HCT116 (cell line): ENCODE results near the gene OPCML. TPM values are rescaled to one million over a fixed set of nuclear protein-coding genes. Genes with fewer than 3 reads are reported as not detected.

Source experiments
- ATAC-seq: fragments of 200-7000 bp; cut with Tn5 transposase; 2 replicates; pipeline ENCODE4 v1.9.1; 2020; ENCODE audit warnings: mild to moderate bottlenecking, moderate library complexity
- BruUV-seq: library from RNA; stranded (reverse); fragments of 400-500 nt; replicated peaks from 2 replicates; lab custom pipeline; 2021; lab: Mats Ljungman, UMichigan
- CTCF ChIA-PET: fragments of 300-600 bp; sonication (Branson Sonifier 250); formaldehyde crosslinking; loops from one replicate; lab custom pipeline; 2021; ENCODE audit warnings: antibody characterized with exemption; lab: Charles Lee
- POLR2A ChIA-PET: fragments of 300-600, 350-600 bp; sonication (Branson Sonifier 250); formaldehyde crosslinking; loops from one replicate; lab custom pipeline; 2021; ENCODE audit warnings: antibody characterized with exemption; lab: Charles Lee
- RAD21 ChIA-PET, 2 experiments: fragments of 300-600 bp; sonication (Branson Sonifier 250); formaldehyde crosslinking; loops; one replicate each; lab custom pipeline; 2023; ENCODE audit warnings: low total read pairs in 2 of 2; ENCODE audit not compliant: uncharacterized antibody in 2 of 2, unreplicated experiment in 2 of 2, low non-redundant PET in 1 of 2; lab: Charles Lee
- DNase-seq: peaks from one replicate; pipeline ENCODE4 v3.0.0-alpha.2; 2010; ENCODE audit warnings: low read depth, low spot score
- H2AFZ ChIP-seq: fragments of 200-600 bp; shearing (Covaris generic), sonication (generic); 2 replicates; pipeline ENCODE4 v1.6.1; 2017; ENCODE audit warnings: low read depth, mixed run types, mixed read lengths, antibody characterized with exemption, low read length; ENCODE audit not compliant: poor library complexity, severe bottlenecking
- H3K27ac ChIP-seq: 2 replicates; pipeline ENCODE4 v1.5.1; 2012; ENCODE audit warnings: low read depth, low read length
- H3K27me3 ChIP-seq: fragments of 200-600 bp; sonication (generic); 2 replicates; pipeline ENCODE4 v1.6.1; 2016; ENCODE audit warnings: mixed run types, low read length, mixed read lengths; ENCODE audit not compliant: insufficient read depth
- H3K36me3 ChIP-seq, 2 experiments: fragments of 200-500 bp in 1 of 2; fragments of 200-600 bp in 1 of 2; sonication (Bioruptor generic) in 1 of 2; sonication (generic) in 1 of 2; 2 replicates each; pipeline versions ENCODE4 v1.5.1 to v1.6.1; 2014 to 2016; ENCODE audit warnings: low read length in 2 of 2, inconsistent platforms in 1 of 2, mixed read lengths in 1 of 2, mixed run types in 1 of 2; ENCODE audit not compliant: insufficient read depth in 2 of 2, control insufficient read depth in 1 of 2
- H3K4me1 ChIP-seq, 2 experiments: fragments of 200-600 bp in 1 of 2; sonication (generic) in 1 of 2; 2 replicates each; pipeline versions ENCODE4 v1.5.1 to v1.6.1; 2012 to 2017; ENCODE audit warnings: low read length in 2 of 2, inconsistent platforms in 1 of 2, mild to moderate bottlenecking in 1 of 2, mixed read lengths in 1 of 2, mixed run types in 1 of 2, moderate library complexity in 1 of 2; ENCODE audit not compliant: insufficient read depth in 2 of 2, control insufficient read depth in 1 of 2
- H3K4me2 ChIP-seq: fragments of 200-600 bp; sonication (generic); 2 replicates; pipeline ENCODE4 v1.6.1; 2017; ENCODE audit warnings: mixed run types, low read length, mixed read lengths
- H3K4me3 ChIP-seq, 2 experiments: fragments of 200-600 bp in 1 of 2; sonication (generic) in 1 of 2; replicated peaks in 1 of 2; 2 replicates each; pipeline ENCODE4 v1.5.1; 2011 to 2016; ENCODE audit warnings: low read length in 2 of 2, control low read depth in 1 of 2, low read depth in 1 of 2, mild to moderate bottlenecking in 1 of 2, mixed read lengths in 1 of 2, mixed run types in 1 of 2
- H3K79me2 ChIP-seq: fragments of 200-600 bp; sonication (generic); 2 replicates; pipeline ENCODE4 v1.6.1; 2017; ENCODE audit warnings: mild to moderate bottlenecking, mixed run types, low read length, moderate library complexity, mixed read lengths; ENCODE audit not compliant: insufficient read depth
- H3K9ac ChIP-seq: fragments of 200-600 bp; sonication (generic); 2 replicates; pipeline ENCODE4 v1.6.1; 2016; ENCODE audit warnings: low read length, mixed read lengths
- H3K9me2 ChIP-seq: fragments of 200-600 bp; sonication (generic), shearing (Covaris generic); 2 replicates; pipeline ENCODE4 v1.6.1; 2017; ENCODE audit warnings: mixed run types, mild to moderate bottlenecking, moderate library complexity; ENCODE audit not compliant: insufficient read depth
- H3K9me3 ChIP-seq, 2 experiments: fragments of 200-500 bp in 1 of 2; fragments of 200-600 bp in 1 of 2; sonication (Bioruptor generic) in 1 of 2; sonication (generic) in 1 of 2; 2 replicates each; pipeline ENCODE4 v1.6.1; 2014 to 2017; ENCODE audit warnings: low read length in 2 of 2, mixed read lengths in 2 of 2, inconsistent platforms in 1 of 2, low read depth in 1 of 2, mild to moderate bottlenecking in 1 of 2, mixed run types in 1 of 2, moderate library complexity in 1 of 2; ENCODE audit not compliant: control insufficient read depth in 1 of 2, insufficient read depth in 1 of 2
- H4K20me1 ChIP-seq: fragments of 200-600 bp; sonication (generic), shearing (Covaris generic); 2 replicates; pipeline ENCODE4 v1.6.1; 2017; ENCODE audit warnings: mixed run types, mild to moderate bottlenecking, moderate library complexity; ENCODE audit not compliant: insufficient read depth
- CTCF ChIP-seq, 3 experiments: fragments of 200-600 bp in 1 of 3; sonication (generic) in 1 of 3; IDR thresholded peaks in 2 of 3; conservative IDR thresholded peaks in 1 of 3; 2 replicates each; pipeline ENCODE4 v1.5.1; 2012 to 2017; ENCODE audit warnings: low read depth in 2 of 3, low read length in 2 of 3, antibody characterized with exemption in 1 of 3, borderline replicate concordance in 1 of 3, control low read depth in 1 of 3, mild to moderate bottlenecking in 1 of 3, mixed read lengths in 1 of 3, mixed run types in 1 of 3, moderate library complexity in 1 of 3; ENCODE audit not compliant: insufficient read depth in 1 of 3
- ELF1 ChIP-seq: IDR thresholded peaks from 2 replicates; pipeline ENCODE4 v1.6.1; 2012; ENCODE audit warnings: low read depth, borderline replicate concordance
- EZH2 ChIP-seq: fragments of 200-600 bp; sonication (generic); IDR thresholded peaks from 2 replicates; pipeline ENCODE4 v1.6.1; 2017; ENCODE audit warnings: antibody characterized with exemption, mixed run types
- EZH2phosphoT487 ChIP-seq: fragments of 200-600 bp; IDR thresholded peaks from 2 replicates; pipeline ENCODE4 v1.6.1; 2018; ENCODE audit warnings: antibody characterized with exemption, borderline replicate concordance
- JUND ChIP-seq: IDR thresholded peaks from 2 replicates; pipeline ENCODE4 v1.6.1; 2012
- POLR2AphosphoS5 ChIP-seq: IDR thresholded peaks from 2 replicates; pipeline ENCODE4 v1.6.1; 2011; ENCODE audit warnings: mild to moderate bottlenecking, low read depth, low read length, moderate library complexity
- SP1 ChIP-seq: IDR thresholded peaks from 2 replicates; pipeline ENCODE4 v1.6.1; 2012; ENCODE audit warnings: low read depth
- SRF ChIP-seq: IDR thresholded peaks from 2 replicates; pipeline ENCODE4 v1.6.1; 2012; ENCODE audit warnings: low read depth
- TCF7L2 ChIP-seq: IDR thresholded peaks from 2 replicates; pipeline ENCODE4 v1.7.0; 2011; ENCODE audit warnings: borderline replicate concordance, inconsistent platforms; ENCODE audit not compliant: insufficient read depth, insufficient read length; ENCODE audit errors: extremely low read depth
- ZFX ChIP-seq: fragments of 450-650 bp; IDR thresholded peaks from 2 replicates; pipeline ENCODE4 v1.6.1; 2017
- intact Hi-C: fragments of 100-400 bp; cut with micrococcal nuclease; formaldehyde crosslinking; loops from 2 replicates; pipeline ENCODE4 v1.10.0; 2022
- total RNA-seq: library from RNA; stranded (reverse); gene quantifications from one replicate; pipeline ENCODE4 v1.2.1, GENCODE V29; 2021; ENCODE audit not compliant: unreplicated experiment
- TF ChIP-seq, protein P1 (sequence below): IDR thresholded peaks from 2 replicates; pipeline ENCODE4 v1.6.1; 2012

Gene OPCML
- total RNA-seq, 1 experiment from 2014 or later: not detected

DNA sequence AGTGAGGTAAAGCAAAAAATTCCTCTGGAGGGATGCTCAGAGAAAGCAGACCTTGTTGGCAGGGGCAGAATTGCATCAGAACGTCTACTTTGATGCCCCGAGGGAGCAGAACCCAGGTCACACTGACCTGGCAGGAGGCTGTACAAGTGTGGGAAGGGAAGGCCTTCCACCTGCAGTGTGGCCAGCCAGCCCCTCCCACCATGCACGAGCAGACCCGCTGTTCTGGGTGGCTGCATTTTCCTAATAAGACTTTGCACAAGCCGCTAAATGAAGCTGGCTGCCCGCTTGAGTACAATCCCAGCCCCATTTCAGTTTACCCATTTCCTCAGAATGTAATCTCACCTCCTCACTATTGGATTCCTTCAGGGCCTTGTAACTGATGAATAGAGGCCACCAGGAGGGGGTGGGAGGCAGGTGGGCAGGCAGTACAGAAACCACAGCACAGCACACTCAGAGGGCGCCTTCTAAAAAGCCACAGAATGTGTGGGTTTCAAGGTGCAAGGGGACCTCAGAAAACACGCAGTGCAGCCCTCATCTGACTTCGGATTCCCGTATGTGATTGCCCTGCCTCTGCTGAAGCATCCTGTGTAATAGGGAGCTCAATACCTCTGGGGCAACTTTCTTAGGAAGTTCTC is 316.6 kb downstream of the OPCML start:
- no peaks in the 10 kb centered on the region for H3K27me3 ChIP-seq
- H3K4me2 ChIP-seq: no peak overlapping the region
- H4K20me1 ChIP-seq: no peaks in the 10 kb centered on the region
- H3K36me3 ChIP-seq: no peaks in the 10 kb centered on the region
- POLR2A ChIA-PET: no interaction called here
- no peaks in the 10 kb centered on the region for H3K79me2 ChIP-seq
- no peak overlapping the region for H3K27ac ChIP-seq
- CTCF ChIA-PET: no interaction called here
- RAD21 ChIA-PET: no interaction called here
- no peak overlapping the region for H2AFZ ChIP-seq
- ATAC-seq (no peak), DNase-seq (no peak)
- H3K9me2 ChIP-seq: no peaks in the 10 kb centered on the region
- no TSS peak for BruUV-seq
- H3K9ac ChIP-seq: no peak overlapping the region
- TF ChIP-seq, protein P1, sequence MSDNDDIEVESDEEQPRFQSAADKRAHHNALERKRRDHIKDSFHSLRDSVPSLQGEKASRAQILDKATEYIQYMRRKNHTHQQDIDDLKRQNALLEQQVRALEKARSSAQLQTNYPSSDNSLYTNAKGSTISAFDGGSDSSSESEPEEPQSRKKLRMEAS: no peak
- TF ChIP-seq POLR2AphosphoS5 (no peak), JUND (no peak), TCF7L2 (no peak), SP1 (no peak), SRF (no peak), ZFX (no peak), CTCF (IDR thresholded peaks at IDR 0.05 in 2 of 3, conservative IDR thresholded peaks at IDR 0.05 in 1 of 3; ENCODE audit: borderline replicate concordance in 1 of 3, insufficient read depth in 1 of 3, low read depth in 2 of 3, low read length in 2 of 3) (no peak), EZH2 (no peak), ELF1 (no peak), EZH2phosphoT487 (no peak)
- no peaks in the 10 kb centered on the region for H3K4me1 ChIP-seq
- intact Hi-C loops: no loop called here
- no peak overlapping the region for H3K4me3 ChIP-seq
- H3K9me3 ChIP-seq: peaks cover 4 to 5% of the 10 kb centered on the region in 2 experiments; a peak in 2 of 4 replicates
